Loucy (cell line): ENCODE data around the gene MACROD2.

Source experiments
- H2AFZ ChIP-seq: fragments of 200-600 bp; sonication (generic); 2 replicates; pipeline ENCODE4 v1.6.0; 2016; ENCODE audit warnings: antibody characterized with exemption, mild to moderate bottlenecking, low read length, moderate library complexity
- H3F3A ChIP-seq: fragments of 200-600 bp; 2 replicates; pipeline ENCODE4 v1.6.0; 2016; ENCODE audit warnings: antibody characterized with exemption, low read depth, mild to moderate bottlenecking
- H3K27me3 ChIP-seq: fragments of 200-600 bp; sonication (generic); 2 replicates; pipeline ENCODE4 v1.6.1; 2014; ENCODE audit warnings: low read length, mild to moderate bottlenecking; ENCODE audit not compliant: insufficient read depth, poor library complexity, severe bottlenecking
- H3K36me3 ChIP-seq: fragments of 200-600 bp; sonication (generic); 2 replicates; pipeline ENCODE4 v1.6.1; 2016; ENCODE audit warnings: low read length; ENCODE audit not compliant: insufficient read depth
- H3K4me1 ChIP-seq: fragments of 200-600 bp; sonication (generic); 2 replicates; pipeline ENCODE4 v1.5.1; 2014; ENCODE audit warnings: low read length, mild to moderate bottlenecking; ENCODE audit not compliant: insufficient read depth, poor library complexity, severe bottlenecking
- H3K4me2 ChIP-seq: fragments of 200-600 bp; sonication (generic); 2 replicates; pipeline ENCODE4 v1.6.0; 2014; ENCODE audit warnings: antibody characterized with exemption, low read length, low read depth, mild to moderate bottlenecking; ENCODE audit not compliant: poor library complexity, severe bottlenecking
- H3K4me3 ChIP-seq: fragments of 200-600 bp; sonication (generic); 2 replicates; pipeline ENCODE4 v1.5.1; 2014; ENCODE audit warnings: low read length, mild to moderate bottlenecking, mixed read lengths; ENCODE audit not compliant: poor library complexity, severe bottlenecking
- H3K79me2 ChIP-seq: fragments of 200-600 bp; sonication (generic); 2 replicates; pipeline ENCODE4 v1.6.1; 2014; ENCODE audit warnings: low read length; ENCODE audit not compliant: insufficient read depth
- H3K9ac ChIP-seq: fragments of 200-600 bp; sonication (generic); 2 replicates; pipeline ENCODE4 v1.6.0; 2014; ENCODE audit warnings: mild to moderate bottlenecking, low read depth, low read length, moderate library complexity; ENCODE audit not compliant: poor library complexity, severe bottlenecking
- H3K9me2 ChIP-seq: fragments of 200-600 bp; sonication (generic); replicated peaks from 2 replicates; pipeline ENCODE4 v1.6.1; 2016; ENCODE audit warnings: low read depth, low read length, mixed read lengths
- H3K9me3 ChIP-seq: fragments of 200-600 bp; sonication (generic); 2 replicates; pipeline ENCODE4 v1.6.1; 2014; ENCODE audit warnings: mild to moderate bottlenecking, antibody characterized with exemption, low read length, low read depth; ENCODE audit not compliant: insufficient read depth
- H4K20me1 ChIP-seq: fragments of 200-600 bp; sonication (generic); 2 replicates; pipeline ENCODE4 v1.6.0; 2014; ENCODE audit warnings: antibody characterized with exemption, low read length, mild to moderate bottlenecking; ENCODE audit not compliant: insufficient read depth, poor library complexity, severe bottlenecking
- EZH2phosphoT487 ChIP-seq: fragments of 200-600 bp; IDR thresholded peaks from 2 replicates; pipeline ENCODE4 v1.6.1; 2018; ENCODE audit warnings: antibody characterized with exemption, mild to moderate bottlenecking, moderate library complexity, borderline replicate concordance
- TF ChIP-seq, protein P1 (sequence below): fragments of 200-600 bp; sonication (generic); conservative IDR thresholded peaks from 2 replicates; pipeline ENCODE4 v1.5.1; 2014; ENCODE audit warnings: mild to moderate bottlenecking, antibody characterized with exemption, low read length

The MACROD2 gene

DNA sequence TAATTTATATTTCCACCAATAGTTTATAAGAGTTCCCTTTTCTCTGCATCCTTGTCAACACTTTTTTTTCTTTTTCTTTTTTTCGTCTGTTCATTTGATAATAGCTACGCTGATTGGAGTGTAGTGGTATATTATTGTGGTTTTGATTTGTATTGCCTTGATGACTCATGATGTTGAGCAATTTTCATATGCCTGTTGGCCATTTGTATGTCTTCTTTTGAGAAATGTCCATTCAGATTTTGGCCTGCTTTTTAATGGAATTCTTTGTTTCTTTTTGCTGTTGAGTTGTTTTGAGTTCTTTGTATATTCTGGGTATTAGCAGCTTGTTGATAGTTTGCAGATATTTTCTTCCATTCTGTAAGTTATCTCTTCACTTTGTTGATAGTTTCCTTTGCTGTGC is 1804.6 kb downstream of the MACROD2 start:
- Histone ChIP-seq H3F3A (no peaks in the 10 kb centered on the region), H3K9ac (no peak overlapping the region), H3K4me2 (no peak overlapping the region), H3K4me3 (no peak overlapping the region), H3K9me3 (no peaks in the 10 kb centered on the region), H4K20me1 (no peaks in the 10 kb centered on the region), H2AFZ (no peak overlapping the region), H3K36me3 (no peaks in the 10 kb centered on the region), H3K27me3 (no peaks in the 10 kb centered on the region), H3K4me1 (no peaks in the 10 kb centered on the region), H3K9me2 (no peaks in the 10 kb centered on the region), H3K79me2 (no peaks in the 10 kb centered on the region)
- TF ChIP-seq EZH2phosphoT487 = no peak
- TF ChIP-seq, protein P1, sequence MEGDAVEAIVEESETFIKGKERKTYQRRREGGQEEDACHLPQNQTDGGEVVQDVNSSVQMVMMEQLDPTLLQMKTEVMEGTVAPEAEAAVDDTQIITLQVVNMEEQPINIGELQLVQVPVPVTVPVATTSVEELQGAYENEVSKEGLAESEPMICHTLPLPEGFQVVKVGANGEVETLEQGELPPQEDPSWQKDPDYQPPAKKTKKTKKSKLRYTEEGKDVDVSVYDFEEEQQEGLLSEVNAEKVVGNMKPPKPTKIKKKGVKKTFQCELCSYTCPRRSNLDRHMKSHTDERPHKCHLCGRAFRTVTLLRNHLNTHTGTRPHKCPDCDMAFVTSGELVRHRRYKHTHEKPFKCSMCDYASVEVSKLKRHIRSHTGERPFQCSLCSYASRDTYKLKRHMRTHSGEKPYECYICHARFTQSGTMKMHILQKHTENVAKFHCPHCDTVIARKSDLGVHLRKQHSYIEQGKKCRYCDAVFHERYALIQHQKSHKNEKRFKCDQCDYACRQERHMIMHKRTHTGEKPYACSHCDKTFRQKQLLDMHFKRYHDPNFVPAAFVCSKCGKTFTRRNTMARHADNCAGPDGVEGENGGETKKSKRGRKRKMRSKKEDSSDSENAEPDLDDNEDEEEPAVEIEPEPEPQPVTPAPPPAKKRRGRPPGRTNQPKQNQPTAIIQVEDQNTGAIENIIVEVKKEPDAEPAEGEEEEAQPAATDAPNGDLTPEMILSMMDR = no peak

DNA sequence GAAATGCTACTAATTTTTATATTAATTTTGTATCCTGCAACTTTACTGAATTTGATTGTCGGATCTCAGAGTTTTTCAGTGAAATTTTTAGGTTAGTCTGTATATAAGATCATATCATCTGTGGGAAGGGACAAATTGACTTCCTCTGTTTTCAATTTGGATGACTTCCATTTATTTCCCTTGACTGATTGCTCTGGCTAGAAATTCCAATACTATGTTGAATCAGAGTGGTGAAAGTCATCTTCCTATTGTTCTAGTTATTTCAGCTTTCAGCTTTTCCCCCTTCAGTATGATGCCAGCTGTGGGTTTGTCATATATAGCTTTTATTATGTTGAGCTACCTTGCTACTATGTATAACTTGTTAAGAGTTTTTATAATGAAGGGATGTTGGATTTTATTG is 1806.7 kb downstream of the MACROD2 start:
- H4K20me1 ChIP-seq = no peaks in the 10 kb centered on the region
- H3K4me2 ChIP-seq = no peak overlapping the region
- no peaks in the 10 kb centered on the region for H3K27me3 ChIP-seq
- H3K79me2 ChIP-seq = no peaks in the 10 kb centered on the region
- no peaks in the 10 kb centered on the region for H3K9me2 ChIP-seq
- no peak overlapping the region for H2AFZ ChIP-seq
- no peaks in the 10 kb centered on the region for H3F3A ChIP-seq
- no peak overlapping the region for H3K4me3 ChIP-seq
- no peaks in the 10 kb centered on the region for H3K36me3 ChIP-seq
- no peaks in the 10 kb centered on the region for H3K9me3 ChIP-seq
- H3K4me1 ChIP-seq = no peaks in the 10 kb centered on the region
- TF ChIP-seq, protein P1 = no peak
- no peak for TF ChIP-seq EZH2phosphoT487
- no peak overlapping the region for H3K9ac ChIP-seq

DNA sequence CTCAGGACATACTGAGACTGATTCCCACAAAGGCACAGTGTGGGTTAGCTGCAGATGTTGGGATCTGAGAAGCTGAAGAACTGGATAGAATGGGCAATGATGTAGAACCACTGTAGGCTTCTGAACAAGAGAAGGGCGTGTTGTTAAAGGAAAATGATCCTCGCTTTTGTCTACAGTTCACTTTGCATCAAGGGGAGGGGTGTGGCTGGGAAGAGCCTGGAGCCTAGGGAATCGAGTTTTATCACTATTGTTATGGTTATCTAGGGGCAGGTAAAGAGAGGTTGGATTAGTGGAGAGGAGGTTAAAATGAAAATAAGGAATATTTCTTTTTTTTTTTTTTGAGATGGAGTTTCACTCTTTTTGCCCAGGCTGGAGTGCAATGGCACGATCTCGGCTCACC is 1809.8 kb downstream of the MACROD2 start:
- Histone ChIP-seq H3K4me2 (no peak overlapping the region), H4K20me1 (no peaks in the 10 kb centered on the region)
- TF ChIP-seq, protein P1 = no peak
- TF ChIP-seq EZH2phosphoT487 = no peak

More for the DNA sequence above, 1809.8 kb downstream of the MACROD2 start:
- no peaks in the 10 kb centered on the region for H3K27me3 ChIP-seq
- no peak overlapping the region for H3K9ac ChIP-seq
- H3F3A ChIP-seq = no peaks in the 10 kb centered on the region
- H3K79me2 ChIP-seq = no peaks in the 10 kb centered on the region
- no peaks in the 10 kb centered on the region for H3K9me3 ChIP-seq
- no peaks in the 10 kb centered on the region for H3K9me2 ChIP-seq
- no peak overlapping the region for H3K4me3 ChIP-seq
- H2AFZ ChIP-seq = no peak overlapping the region
- H3K4me1 ChIP-seq = no peaks in the 10 kb centered on the region
- no peaks in the 10 kb centered on the region for H3K36me3 ChIP-seq
